GM12801 (cell line): ENCODE measurements around the gene C13orf46.

Experiments
- TF ChIP-seq, protein P1 (sequence below): IDR thresholded peaks from one replicate; pipeline ENCODE4 v1.5.1; 2011; ENCODE audit warnings: control low read depth; ENCODE audit not compliant: insufficient read length; ENCODE audit errors: extremely low read depth

C13orf46 gene

DNA sequence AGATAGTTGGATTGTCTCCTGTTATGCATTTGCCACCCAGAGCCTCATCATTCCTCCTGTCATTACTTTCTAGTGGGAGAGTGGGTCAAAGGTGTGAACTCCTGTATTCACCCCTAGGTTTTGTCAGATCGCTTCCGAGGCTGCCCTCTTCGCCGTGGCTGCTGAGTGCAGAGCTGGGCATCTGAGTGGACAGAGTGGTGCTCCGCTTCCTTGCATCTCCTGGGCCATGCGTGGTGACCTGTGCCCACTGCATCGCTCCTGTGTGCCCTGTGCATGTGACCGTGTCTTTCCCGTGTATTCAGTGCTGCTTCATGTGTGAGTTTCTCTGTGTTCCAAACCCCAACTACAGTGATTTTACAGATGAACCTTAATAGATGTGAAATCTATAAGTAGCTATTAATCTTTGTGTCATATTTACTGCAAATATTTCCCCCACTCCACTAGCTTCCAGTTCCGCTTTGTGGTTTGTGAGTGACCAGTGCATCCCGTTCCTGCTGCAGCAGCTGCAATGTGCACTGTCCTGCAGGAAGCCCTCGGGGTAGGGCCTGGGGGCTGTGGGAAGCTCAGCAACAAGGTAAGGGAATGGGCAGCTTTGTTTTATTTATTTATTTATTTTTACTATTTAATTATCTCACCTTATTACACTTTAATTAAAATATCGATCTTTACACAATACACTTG, 53.1 kb downstream of the C13orf46 start:
- TF ChIP-seq, protein P1, sequence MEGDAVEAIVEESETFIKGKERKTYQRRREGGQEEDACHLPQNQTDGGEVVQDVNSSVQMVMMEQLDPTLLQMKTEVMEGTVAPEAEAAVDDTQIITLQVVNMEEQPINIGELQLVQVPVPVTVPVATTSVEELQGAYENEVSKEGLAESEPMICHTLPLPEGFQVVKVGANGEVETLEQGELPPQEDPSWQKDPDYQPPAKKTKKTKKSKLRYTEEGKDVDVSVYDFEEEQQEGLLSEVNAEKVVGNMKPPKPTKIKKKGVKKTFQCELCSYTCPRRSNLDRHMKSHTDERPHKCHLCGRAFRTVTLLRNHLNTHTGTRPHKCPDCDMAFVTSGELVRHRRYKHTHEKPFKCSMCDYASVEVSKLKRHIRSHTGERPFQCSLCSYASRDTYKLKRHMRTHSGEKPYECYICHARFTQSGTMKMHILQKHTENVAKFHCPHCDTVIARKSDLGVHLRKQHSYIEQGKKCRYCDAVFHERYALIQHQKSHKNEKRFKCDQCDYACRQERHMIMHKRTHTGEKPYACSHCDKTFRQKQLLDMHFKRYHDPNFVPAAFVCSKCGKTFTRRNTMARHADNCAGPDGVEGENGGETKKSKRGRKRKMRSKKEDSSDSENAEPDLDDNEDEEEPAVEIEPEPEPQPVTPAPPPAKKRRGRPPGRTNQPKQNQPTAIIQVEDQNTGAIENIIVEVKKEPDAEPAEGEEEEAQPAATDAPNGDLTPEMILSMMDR = no peak

DNA sequence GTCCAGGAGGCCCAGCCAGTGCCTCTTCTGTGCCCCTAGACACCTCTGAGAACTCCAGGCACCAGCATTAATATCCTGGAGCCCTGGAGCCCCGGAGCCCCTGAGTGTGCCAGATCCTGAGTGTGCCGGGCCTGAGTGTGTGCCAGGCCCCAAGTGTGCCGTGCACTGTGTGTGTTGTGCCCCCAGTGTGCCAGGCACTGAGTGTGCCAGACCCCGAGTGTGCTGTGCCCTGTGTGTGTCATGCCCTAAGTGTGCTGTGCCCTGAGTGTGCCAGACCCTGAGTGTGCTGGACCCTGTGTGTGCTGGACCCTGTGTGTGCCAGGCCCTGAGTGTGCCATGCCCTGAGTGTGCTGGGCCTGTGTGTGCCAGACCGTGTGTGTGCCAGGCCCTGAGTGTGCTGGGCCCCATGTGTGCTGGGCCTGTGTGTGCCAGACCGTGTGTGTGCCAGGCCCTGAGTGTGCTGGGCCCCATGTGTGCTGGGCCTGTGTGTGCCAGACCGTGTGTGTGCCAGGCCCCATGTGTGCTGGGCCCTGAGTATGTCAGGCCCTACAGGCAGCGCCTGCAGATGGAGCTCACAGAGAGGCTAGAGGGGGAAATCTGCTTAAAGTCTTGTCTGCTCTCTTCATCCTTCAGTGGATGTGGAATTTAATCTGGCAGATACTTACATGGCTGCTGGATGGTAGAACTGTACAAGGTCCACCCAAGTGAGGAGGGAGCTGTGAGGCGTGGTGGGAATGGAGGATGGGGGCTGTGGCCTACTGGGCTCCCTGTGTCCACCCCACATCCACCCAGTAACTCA, 53.9 kb downstream of the C13orf46 start:
- TF ChIP-seq, protein P1 = no peak

DNA sequence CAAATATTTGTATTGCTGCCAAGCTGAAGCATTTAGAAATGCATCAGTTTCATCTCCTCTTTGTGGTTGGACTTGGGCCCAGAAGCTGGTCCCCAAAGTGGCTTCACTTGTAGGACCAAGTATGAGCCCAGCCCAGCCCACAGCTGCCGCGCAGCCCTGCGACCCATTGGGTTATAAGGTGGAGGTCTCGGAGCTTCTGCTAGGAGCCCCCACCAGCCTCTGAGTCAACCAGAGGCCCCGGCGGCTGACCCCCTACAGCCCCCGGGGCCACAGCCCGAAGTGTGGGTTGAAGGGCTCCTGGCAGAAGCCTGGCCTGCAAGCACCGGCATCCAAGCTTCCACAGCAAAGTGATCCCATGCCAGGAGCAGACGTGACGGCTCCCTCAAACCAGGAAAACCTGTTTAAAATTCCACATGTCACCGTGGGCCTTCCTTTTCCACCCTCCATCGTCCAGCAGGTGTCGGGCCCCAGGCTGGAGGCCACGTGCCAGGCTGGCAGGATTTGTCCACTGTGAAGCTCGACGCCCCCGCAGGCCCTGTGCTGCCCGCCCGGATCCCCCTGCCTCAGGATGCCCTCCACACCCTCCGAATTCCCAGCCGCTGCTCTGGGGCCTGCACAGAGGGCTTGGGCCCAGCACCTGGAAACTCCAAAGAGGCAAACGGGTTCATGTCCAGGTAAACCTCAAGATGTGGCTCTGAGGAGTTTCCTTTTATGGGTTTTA, 54.7 kb downstream of the C13orf46 start:
- TF ChIP-seq, protein P1 = no peak

DNA sequence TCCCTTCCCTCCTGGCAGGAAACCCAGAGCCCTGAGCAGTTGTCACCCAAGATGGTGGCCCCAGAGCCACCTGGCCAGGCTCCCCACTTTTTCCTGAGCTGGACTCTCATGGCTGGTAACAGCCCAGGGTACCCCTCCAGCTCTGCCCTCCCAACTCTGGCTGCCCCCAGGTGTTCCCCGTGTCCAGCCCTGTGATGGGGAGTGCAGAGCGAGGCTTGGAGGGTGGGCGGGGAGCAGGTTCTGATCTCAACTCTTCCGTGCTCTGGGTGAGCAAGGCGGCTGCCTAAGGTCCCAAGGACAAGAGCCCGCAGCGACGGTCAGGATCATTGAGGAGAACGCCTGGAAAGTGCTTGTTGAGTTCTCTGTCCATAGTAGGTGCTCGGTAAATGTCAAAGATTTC, 55.3 kb downstream of the C13orf46 start:
- TF ChIP-seq, protein P1 = no peak

DNA sequence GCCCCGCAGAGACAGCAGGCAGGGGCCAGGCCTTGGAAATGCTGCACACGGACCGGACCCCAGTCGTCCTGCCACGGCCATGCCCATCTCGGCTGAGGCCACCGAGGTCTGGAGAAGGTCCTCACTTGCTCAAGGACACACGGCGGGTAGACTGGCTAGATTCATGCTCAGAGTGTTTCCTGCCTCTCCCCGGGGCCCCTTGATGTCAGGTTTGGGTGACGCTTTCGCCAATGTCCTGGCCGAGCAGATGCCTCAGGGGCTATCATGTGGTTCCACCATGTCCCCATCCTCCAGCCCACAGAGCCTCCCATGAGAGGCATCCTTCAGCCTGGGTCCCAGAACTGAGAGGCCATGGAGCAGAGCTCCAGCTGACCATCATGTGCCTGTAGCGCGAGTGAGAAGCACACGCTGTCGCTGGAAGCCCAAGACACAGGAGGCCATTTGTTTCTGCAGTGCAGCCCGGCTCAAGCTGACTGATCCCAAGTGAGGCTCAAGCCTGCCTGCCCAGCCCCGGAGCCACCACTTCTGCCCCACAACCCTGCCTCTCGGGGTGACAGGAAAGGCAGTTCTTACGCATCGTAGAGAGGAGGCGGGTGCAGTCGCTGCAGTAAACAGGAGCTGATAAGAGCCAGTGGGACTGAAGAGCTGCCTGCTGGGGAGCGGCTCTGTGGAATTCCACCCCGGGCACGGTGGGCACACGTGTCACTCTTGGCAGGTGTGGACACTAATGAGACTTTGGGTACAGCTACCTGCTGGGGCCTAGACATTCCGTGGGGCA, 56.1 kb downstream of the C13orf46 start:
- TF ChIP-seq, protein P1 = no peak

DNA sequence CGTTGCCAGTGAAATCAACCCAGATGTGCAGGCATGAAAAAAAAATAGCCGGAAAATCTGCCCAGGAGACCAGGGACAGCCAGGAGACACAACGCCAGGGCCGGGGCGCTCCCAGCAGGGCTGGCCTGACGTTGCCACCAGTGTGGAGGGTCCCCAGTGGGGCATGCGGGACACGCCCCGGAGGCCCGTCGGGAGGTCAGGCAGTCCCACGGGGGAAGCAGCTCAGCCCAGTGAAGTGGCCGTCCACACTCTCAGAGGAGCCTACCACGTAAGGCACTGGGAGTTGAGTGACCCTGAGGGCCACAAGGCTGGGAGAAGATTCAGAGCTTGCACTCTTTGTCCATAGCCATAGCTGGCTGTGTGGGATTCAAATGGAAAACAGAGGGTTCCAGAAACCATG, 56.8 kb downstream of the C13orf46 start:
- TF ChIP-seq, protein P1 = no peak
